SK-N-SH treated with all-trans-retinoic acid at 6 μM for 48 hours (cell line): ENCODE results near the gene SNED1.

Source experiments
- ATAC-seq: fragments of 200-7000 bp; cut with Tn5 transposase; 3 replicates; pipeline ENCODE4 v1.9.1; 2020; ENCODE audit warnings: mild to moderate bottlenecking, moderate library complexity
- ARNTL ChIP-seq: fragments of 450-650 bp; formaldehyde crosslinking; IDR thresholded peaks from 2 replicates; pipeline ENCODE4 v1.5.0; 2020; ENCODE audit warnings: low read depth, mild to moderate bottlenecking, moderate library complexity, borderline replicate concordance
- CREB5 ChIP-seq: fragments of 250-450 bp; sonication (Bioruptor Pico); IDR thresholded peaks from 2 replicates; pipeline ENCODE4 v1.5.1; 2020; ENCODE audit warnings: low read depth, mild to moderate bottlenecking, moderate library complexity
- CSDC2 ChIP-seq: fragments of 250-450 bp; sonication (Bioruptor Pico); IDR thresholded peaks from 2 replicates; pipeline ENCODE4 v1.5.0; 2020; ENCODE audit warnings: mild to moderate bottlenecking, moderate library complexity
- ESRRG ChIP-seq: fragments of 250-450 bp; sonication (Bioruptor Pico); IDR thresholded peaks from 2 replicates; pipeline ENCODE4 v1.6.1; 2021; ENCODE audit warnings: mild to moderate bottlenecking
- GLIS3 ChIP-seq: fragments of 250-450 bp; sonication (Bioruptor Pico); IDR thresholded peaks from 2 replicates; pipeline ENCODE4 v1.5.0; 2020; ENCODE audit warnings: mild to moderate bottlenecking, moderate library complexity
- ISL1 ChIP-seq: fragments of 250-450 bp; sonication (Bioruptor Pico); IDR thresholded peaks from 2 replicates; pipeline ENCODE4 v2.1.2; 2022; ENCODE audit warnings: mild to moderate bottlenecking, moderate library complexity
- OSR1 ChIP-seq: fragments of 250-450 bp; sonication (Bioruptor Pico); IDR thresholded peaks from 2 replicates; pipeline ENCODE4 v1.8.0; 2022; ENCODE audit warnings: moderate library complexity, mild to moderate bottlenecking, inconsistent platforms
- PPARA ChIP-seq: fragments of 250-450 bp; sonication (Bioruptor Pico); IDR thresholded peaks from 2 replicates; pipeline ENCODE4 v1.5.0; 2020; ENCODE audit warnings: mild to moderate bottlenecking, borderline replicate concordance
- RARB ChIP-seq: fragments of 250-450 bp; sonication (Bioruptor Pico); IDR thresholded peaks from 2 replicates; pipeline ENCODE4 v1.8.0; 2021; ENCODE audit warnings: mild to moderate bottlenecking, moderate library complexity
- SNAI2 ChIP-seq: fragments of 250-450 bp; sonication (Bioruptor Pico); IDR thresholded peaks from 2 replicates; pipeline ENCODE4 v1.5.0; 2020; ENCODE audit warnings: mild to moderate bottlenecking, moderate library complexity
- TCF4 ChIP-seq: fragments of 250-450 bp; sonication (Bioruptor Pico); IDR thresholded peaks from 2 replicates; pipeline ENCODE4 v1.8.0; 2021; ENCODE audit warnings: mild to moderate bottlenecking, moderate library complexity, borderline replicate concordance
- TOX ChIP-seq: fragments of 250-450 bp; sonication (Bioruptor Pico); IDR thresholded peaks from 2 replicates; pipeline ENCODE4 v1.8.0; 2021; ENCODE audit warnings: mild to moderate bottlenecking, moderate library complexity, borderline replicate concordance
- TSHZ2 ChIP-seq: fragments of 250-450 bp; sonication (Bioruptor Pico); IDR thresholded peaks from 2 replicates; pipeline ENCODE4 v1.5.0; 2020; ENCODE audit warnings: mild to moderate bottlenecking, moderate library complexity
- ZC3H10 ChIP-seq: fragments of 250-450 bp; sonication (Bioruptor Pico); IDR thresholded peaks from 2 replicates; pipeline ENCODE4 v1.5.1; 2021; ENCODE audit warnings: mild to moderate bottlenecking, moderate library complexity
- ZFP3 ChIP-seq: fragments of 250-450 bp; sonication (Bioruptor Pico); IDR thresholded peaks from 2 replicates; pipeline ENCODE4 v1.5.0; 2020; ENCODE audit warnings: mild to moderate bottlenecking, moderate library complexity
- ZFP30 ChIP-seq: fragments of 450-650 bp; formaldehyde crosslinking; IDR thresholded peaks from 2 replicates; pipeline ENCODE4 v1.5.0; 2022; ENCODE audit warnings: mild to moderate bottlenecking, moderate library complexity
- ZNF565 ChIP-seq: fragments of 450-650 bp; formaldehyde crosslinking; conservative IDR thresholded peaks from 2 replicates; pipeline ENCODE4 v1.5.0; 2020; ENCODE audit warnings: low read depth, mild to moderate bottlenecking, moderate library complexity
- ZNF70 ChIP-seq: fragments of 450-650 bp; formaldehyde crosslinking; IDR thresholded peaks from 2 replicates; pipeline ENCODE4 v1.5.0; 2020; ENCODE audit warnings: mild to moderate bottlenecking, moderate library complexity
- ZNF8 ChIP-seq: fragments of 450-650 bp; formaldehyde crosslinking; IDR thresholded peaks from 2 replicates; pipeline ENCODE4 v1.5.0; 2020; ENCODE audit warnings: mild to moderate bottlenecking, moderate library complexity
- TF ChIP-seq, protein P1 (sequence below): fragments of 250-450 bp; sonication (Bioruptor Pico); IDR thresholded peaks from 2 replicates; pipeline ENCODE4 v1.8.0; 2021; ENCODE audit warnings: low read depth, mild to moderate bottlenecking, moderate library complexity, borderline replicate concordance
- TF ChIP-seq, protein P2 (sequence below): fragments of 250-450 bp; sonication (Bioruptor Pico); IDR thresholded peaks from 2 replicates; pipeline ENCODE4 v1.5.1; 2021; ENCODE audit warnings: mild to moderate bottlenecking, moderate library complexity
- TF ChIP-seq, protein P3 (sequence below): fragments of 250-450 bp; sonication (Bioruptor Pico); IDR thresholded peaks from 2 replicates; pipeline ENCODE4 v1.8.0; 2020; ENCODE audit warnings: mild to moderate bottlenecking, moderate library complexity, borderline replicate concordance

SNED1 gene

GRCh38 chr2:241116606-241117560 lies 118.5 kb downstream of the SNED1 start:
- TF ChIP-seq CSDC2 (CRISPR knock-in tag): no peak
- TF ChIP-seq ZFP30: no peak
- TF ChIP-seq ARNTL (CRISPR knock-in tag): no peak
- no peak for TF ChIP-seq ISL1 (CRISPR knock-in tag)
- no peak for TF ChIP-seq ZC3H10 (CRISPR knock-in tag)
- no peak for TF ChIP-seq ZNF565 (CRISPR knock-in tag)
- TF ChIP-seq ZNF70: no peak
- TF ChIP-seq PPARA (CRISPR knock-in tag): no peak
- TF ChIP-seq CREB5 (CRISPR knock-in tag): no peak
- no peak for TF ChIP-seq ZNF8 (CRISPR knock-in tag)
- no peak for TF ChIP-seq GLIS3 (CRISPR knock-in tag)
- no peak for TF ChIP-seq RARB (CRISPR knock-in tag)
- no peak for TF ChIP-seq ZFP3 (CRISPR knock-in tag)
- TF ChIP-seq SNAI2: no peak
- TF ChIP-seq OSR1 (CRISPR knock-in tag): no peak
- no peak for TF ChIP-seq TSHZ2 (CRISPR knock-in tag)
- TF ChIP-seq TOX (CRISPR knock-in tag): no peak
- no peak for TF ChIP-seq ESRRG (CRISPR knock-in tag)
- TF ChIP-seq, protein P1, sequence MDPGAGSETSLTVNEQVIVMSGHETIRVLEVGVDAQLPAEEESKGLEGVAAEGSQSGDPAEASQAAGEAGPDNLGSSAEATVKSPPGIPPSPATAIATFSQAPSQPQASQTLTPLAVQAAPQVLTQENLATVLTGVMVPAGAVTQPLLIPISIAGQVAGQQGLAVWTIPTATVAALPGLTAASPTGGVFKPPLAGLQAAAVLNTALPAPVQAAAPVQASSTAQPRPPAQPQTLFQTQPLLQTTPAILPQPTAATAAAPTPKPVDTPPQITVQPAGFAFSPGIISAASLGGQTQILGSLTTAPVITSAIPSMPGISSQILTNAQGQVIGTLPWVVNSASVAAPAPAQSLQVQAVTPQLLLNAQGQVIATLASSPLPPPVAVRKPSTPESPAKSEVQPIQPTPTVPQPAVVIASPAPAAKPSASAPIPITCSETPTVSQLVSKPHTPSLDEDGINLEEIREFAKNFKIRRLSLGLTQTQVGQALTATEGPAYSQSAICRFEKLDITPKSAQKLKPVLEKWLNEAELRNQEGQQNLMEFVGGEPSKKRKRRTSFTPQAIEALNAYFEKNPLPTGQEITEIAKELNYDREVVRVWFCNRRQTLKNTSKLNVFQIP (CRISPR knock-in tag): no peak
- TF ChIP-seq, all 23 proteins: peak for 0
- no peak for ATAC-seq

- TF ChIP-seq SNAI2 (no peak), PPARA (CRISPR knock-in tag) (no peak), ZNF565 (CRISPR knock-in tag) (no peak), RARB (CRISPR knock-in tag) (no peak), CSDC2 (CRISPR knock-in tag) (no peak), ZNF70 (no peak), TCF4 (CRISPR knock-in tag) (no peak), ESRRG (CRISPR knock-in tag) (no peak), GLIS3 (CRISPR knock-in tag) (no peak), ISL1 (CRISPR knock-in tag) (no peak), ZC3H10 (CRISPR knock-in tag) (no peak)
- TF ChIP-seq, protein P2, sequence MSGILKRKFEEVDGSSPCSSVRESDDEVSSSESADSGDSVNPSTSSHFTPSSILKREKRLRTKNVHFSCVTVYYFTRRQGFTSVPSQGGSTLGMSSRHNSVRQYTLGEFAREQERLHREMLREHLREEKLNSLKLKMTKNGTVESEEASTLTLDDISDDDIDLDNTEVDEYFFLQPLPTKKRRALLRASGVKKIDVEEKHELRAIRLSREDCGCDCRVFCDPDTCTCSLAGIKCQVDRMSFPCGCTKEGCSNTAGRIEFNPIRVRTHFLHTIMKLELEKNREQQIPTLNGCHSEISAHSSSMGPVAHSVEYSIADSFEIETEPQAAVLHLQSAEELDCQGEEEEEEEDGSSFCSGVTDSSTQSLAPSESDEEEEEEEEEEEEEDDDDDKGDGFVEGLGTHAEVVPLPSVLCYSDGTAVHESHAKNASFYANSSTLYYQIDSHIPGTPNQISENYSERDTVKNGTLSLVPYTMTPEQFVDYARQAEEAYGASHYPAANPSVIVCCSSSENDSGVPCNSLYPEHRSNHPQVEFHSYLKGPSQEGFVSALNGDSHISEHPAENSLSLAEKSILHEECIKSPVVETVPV (CRISPR knock-in tag): no peak
- TF ChIP-seq, protein P3, sequence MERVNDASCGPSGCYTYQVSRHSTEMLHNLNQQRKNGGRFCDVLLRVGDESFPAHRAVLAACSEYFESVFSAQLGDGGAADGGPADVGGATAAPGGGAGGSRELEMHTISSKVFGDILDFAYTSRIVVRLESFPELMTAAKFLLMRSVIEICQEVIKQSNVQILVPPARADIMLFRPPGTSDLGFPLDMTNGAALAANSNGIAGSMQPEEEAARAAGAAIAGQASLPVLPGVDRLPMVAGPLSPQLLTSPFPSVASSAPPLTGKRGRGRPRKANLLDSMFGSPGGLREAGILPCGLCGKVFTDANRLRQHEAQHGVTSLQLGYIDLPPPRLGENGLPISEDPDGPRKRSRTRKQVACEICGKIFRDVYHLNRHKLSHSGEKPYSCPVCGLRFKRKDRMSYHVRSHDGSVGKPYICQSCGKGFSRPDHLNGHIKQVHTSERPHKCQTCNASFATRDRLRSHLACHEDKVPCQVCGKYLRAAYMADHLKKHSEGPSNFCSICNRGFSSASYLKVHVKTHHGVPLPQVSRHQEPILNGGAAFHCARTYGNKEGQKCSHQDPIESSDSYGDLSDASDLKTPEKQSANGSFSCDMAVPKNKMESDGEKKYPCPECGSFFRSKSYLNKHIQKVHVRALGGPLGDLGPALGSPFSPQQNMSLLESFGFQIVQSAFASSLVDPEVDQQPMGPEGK (CRISPR knock-in tag): no peak
- TF ChIP-seq, protein P1 (CRISPR knock-in tag): no peak
- no peak for ATAC-seq
Measured at GRCh38 chr2:241118737-241119505, 120.5 kb downstream of the SNED1 start.
